ENCODE data around the gene INO80B. TPM values are rescaled to one million over a fixed set of nuclear protein-coding genes. Genes with fewer than 3 reads are reported as not detected.

INO80B gene
- total RNA-seq, 1 experiment from 2014 or later: 26.5 TPM

Other genes starting within 250 kb of the INO80B start
- gene SLC4A5, start 111.7 kb upstream of the INO80B start, total RNA-seq (2021; ENCODE audit: unreplicated experiment): 1.2 TPM
- 190 TPM for gene DCTN1, start 74.8 kb upstream of the INO80B start, total RNA-seq (2021; ENCODE audit: unreplicated experiment)
- 3.9 TPM for gene C2orf81, start 33.5 kb upstream of the INO80B start, total RNA-seq (2021; ENCODE audit: unreplicated experiment)
- gene WDR54, start 33.4 kb upstream of the INO80B start, total RNA-seq (2021; ENCODE audit: unreplicated experiment): 27.7 TPM
- gene RTKN, start 13.2 kb upstream of the INO80B start, total RNA-seq (2021; ENCODE audit: unreplicated experiment): 83.1 TPM
- 67.6 TPM for gene WBP1, start 3.4 kb downstream of the INO80B start, total RNA-seq (2021; ENCODE audit: unreplicated experiment)
- 79.5 TPM for gene MOGS, start 10.3 kb downstream of the INO80B start, total RNA-seq (2021; ENCODE audit: unreplicated experiment)
- 98.1 TPM for gene MRPL53, start 17.6 kb downstream of the INO80B start, total RNA-seq (2021; ENCODE audit: unreplicated experiment)
- gene CCDC142, start 27.9 kb downstream of the INO80B start, total RNA-seq (2021; ENCODE audit: unreplicated experiment): 24.2 TPM
- 38.7 TPM for gene TTC31, start 28.0 kb downstream of the INO80B start, total RNA-seq (2021; ENCODE audit: unreplicated experiment)
- gene LBX2, start 44.5 kb downstream of the INO80B start, total RNA-seq (2021; ENCODE audit: unreplicated experiment): 9.6 TPM
- 36.8 TPM for gene PCGF1, start 52.6 kb downstream of the INO80B start, total RNA-seq (2021; ENCODE audit: unreplicated experiment)
- not detected for gene TLX2, start 59.4 kb downstream of the INO80B start, total RNA-seq (2021; ENCODE audit: unreplicated experiment)
- gene DQX1, start 71.1 kb downstream of the INO80B start, total RNA-seq (2021; ENCODE audit: unreplicated experiment): 0.41 TPM
- gene AUP1, start 74.6 kb downstream of the INO80B start, total RNA-seq (2021; ENCODE audit: unreplicated experiment): 142 TPM
- gene HTRA2, start 74.8 kb downstream of the INO80B start, total RNA-seq (2021; ENCODE audit: unreplicated experiment): 21.2 TPM
- 1.0 TPM for gene LOXL3, start 98.9 kb downstream of the INO80B start, total RNA-seq (2021; ENCODE audit: unreplicated experiment)
- 6.2 TPM for gene DOK1, start 99.6 kb downstream of the INO80B start, total RNA-seq (2021; ENCODE audit: unreplicated experiment)
- gene M1AP, start 193.2 kb downstream of the INO80B start, total RNA-seq (2021; ENCODE audit: unreplicated experiment): not detected
- gene SEMA4F, start 199.2 kb downstream of the INO80B start, total RNA-seq (2021; ENCODE audit: unreplicated experiment): 13.3 TPM